Large intestine (tissue), 1 donor: ENCODE measurements around the gene HCN2. TPM values are rescaled to one million over a fixed set of nuclear protein-coding genes. Genes with fewer than 3 reads are reported as not detected.

Experiments
- polyA plus RNA-seq: library from polyadenylated mRNA; unstranded; fragments of 120-200 nt; gene quantifications from one replicate; pipeline ENCODE4 v1.2.1, GENCODE V29; 2013

HCN2 gene
- polyA plus RNA-seq, 1 donor, result 0.76 TPM

Other genes with a start within 250 kb of the HCN2 start
- gene MIER2, start 245.1 kb upstream of the HCN2 start, polyA plus RNA-seq, result 21.0 TPM
- 3.0 TPM for gene C2CD4C, start 180.7 kb upstream of the HCN2 start, polyA plus RNA-seq
- gene SHC2, start 128.8 kb upstream of the HCN2 start, polyA plus RNA-seq, result 48.2 TPM
- 10.7 TPM for gene MADCAM1, start 93.4 kb upstream of the HCN2 start, polyA plus RNA-seq
- gene TPGS1, start 82.4 kb upstream of the HCN2 start, polyA plus RNA-seq, result 16.2 TPM
- gene CDC34, start 58.1 kb upstream of the HCN2 start, polyA plus RNA-seq, result 69.8 TPM
- 2.0 TPM for gene GZMM, start 45.8 kb upstream of the HCN2 start, polyA plus RNA-seq
- gene BSG, start 17.3 kb upstream of the HCN2 start, polyA plus RNA-seq, result 388 TPM
- 62.1 TPM for gene POLRMT, start 43.7 kb downstream of the HCN2 start, polyA plus RNA-seq
- gene FGF22, start 50.0 kb downstream of the HCN2 start, polyA plus RNA-seq, result 0.24 TPM
- gene RNF126, start 73.3 kb downstream of the HCN2 start, polyA plus RNA-seq, result 41.4 TPM
- 32.9 TPM for gene FSTL3, start 86.5 kb downstream of the HCN2 start, polyA plus RNA-seq
- gene PRSS57, start 105.6 kb downstream of the HCN2 start, polyA plus RNA-seq, result 1.1 TPM
- gene PALM, start 119.1 kb downstream of the HCN2 start, polyA plus RNA-seq, result 29.2 TPM
- 200 TPM for gene MISP, start 161.2 kb downstream of the HCN2 start, polyA plus RNA-seq
- gene PTBP1, start 207.6 kb downstream of the HCN2 start, polyA plus RNA-seq, result 240 TPM
- 5.2 TPM for gene PLPPR3, start 232.1 kb downstream of the HCN2 start, polyA plus RNA-seq
- gene AZU1, start 238.0 kb downstream of the HCN2 start, polyA plus RNA-seq, result 0.33 TPM